ENCODE results near the gene NUP93. TPM values are rescaled to one million over a fixed set of nuclear protein-coding genes. Genes with fewer than 3 reads are reported as not detected.
A peak's percentile ranks its signal among the peaks of the same experiment; 100 is the strongest.

The NUP93 gene
- total RNA-seq, 1 experiment from 2014 or later, result 144 TPM

DNA sequence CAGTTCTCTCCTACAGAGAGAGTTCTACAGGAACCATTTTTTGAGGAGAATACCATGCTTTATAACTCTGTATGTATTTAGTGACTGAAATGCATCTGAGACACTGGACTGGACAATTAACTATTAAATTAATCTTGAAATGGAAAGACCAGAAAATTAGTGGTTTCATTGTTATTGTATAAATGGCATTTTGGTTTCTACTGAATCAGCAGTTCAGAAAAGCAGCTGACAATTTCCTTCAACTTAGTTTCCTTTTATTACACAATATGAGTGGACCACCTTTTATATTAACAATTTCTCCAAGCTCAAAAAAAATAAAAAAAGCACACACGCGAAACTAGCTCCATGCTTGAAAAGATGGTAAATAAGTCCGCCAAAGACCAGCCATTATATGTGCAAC, 69.0 kb downstream of the NUP93 start:
- Histone ChIP-seq H3K9ac (ENCODE audit: low read length) (no peak overlapping the region), H2AFZ (ENCODE audit: low read depth, low read length, poor library complexity, severe bottlenecking) (no peak overlapping the region), H3K4me1 (ENCODE audit: control insufficient read depth in 1 of 2, insufficient read depth in 2 of 2, low read length in 2 of 2) (no peaks in the 10 kb centered on the region), H3K27ac (ENCODE audit: low read depth, low read length) (no peak overlapping the region), H3K79me2 (ENCODE audit: insufficient read depth, low read length) (peaks cover 18% of the 10 kb centered on the region), H3K36me3 (ENCODE audit: control insufficient read depth in 1 of 2, insufficient read depth in 2 of 2, low read length in 2 of 2) (peaks cover 0 to 5% of the 10 kb centered on the region in 2 experiments; a peak in 1 of 4 replicates), H3K27me3 (ENCODE audit: insufficient read depth, low read length) (no peaks in the 10 kb centered on the region), H3K4me2 (ENCODE audit: low read length) (no peak overlapping the region), H3K9me2 (ENCODE audit: insufficient read depth) (no peaks in the 10 kb centered on the region), H3K4me3 (replicated peaks in 1 of 2; ENCODE audit: low read depth in 1 of 2, low read length in 2 of 2) (no peak overlapping the region), H4K20me1 (ENCODE audit: insufficient read depth) (no peaks in the 10 kb centered on the region), H3K9me3 (ENCODE audit: control insufficient read depth in 1 of 2, insufficient read depth in 1 of 2, low read depth in 1 of 2, low read length in 2 of 2) (no peaks in the 10 kb centered on the region)
- CTCF ChIA-PET, result no interaction called here
- RAD21 ChIA-PET (ENCODE audit: low non-redundant PET in 1 of 2, low total read pairs in 2 of 2, uncharacterized antibody in 2 of 2, unreplicated experiment in 2 of 2), result no interaction called here
- intact Hi-C loops (cut with micrococcal nuclease), result no loop called here
- DNase-seq (ENCODE audit: low read depth, low spot score), result no peak
- TF ChIP-seq, protein P1, sequence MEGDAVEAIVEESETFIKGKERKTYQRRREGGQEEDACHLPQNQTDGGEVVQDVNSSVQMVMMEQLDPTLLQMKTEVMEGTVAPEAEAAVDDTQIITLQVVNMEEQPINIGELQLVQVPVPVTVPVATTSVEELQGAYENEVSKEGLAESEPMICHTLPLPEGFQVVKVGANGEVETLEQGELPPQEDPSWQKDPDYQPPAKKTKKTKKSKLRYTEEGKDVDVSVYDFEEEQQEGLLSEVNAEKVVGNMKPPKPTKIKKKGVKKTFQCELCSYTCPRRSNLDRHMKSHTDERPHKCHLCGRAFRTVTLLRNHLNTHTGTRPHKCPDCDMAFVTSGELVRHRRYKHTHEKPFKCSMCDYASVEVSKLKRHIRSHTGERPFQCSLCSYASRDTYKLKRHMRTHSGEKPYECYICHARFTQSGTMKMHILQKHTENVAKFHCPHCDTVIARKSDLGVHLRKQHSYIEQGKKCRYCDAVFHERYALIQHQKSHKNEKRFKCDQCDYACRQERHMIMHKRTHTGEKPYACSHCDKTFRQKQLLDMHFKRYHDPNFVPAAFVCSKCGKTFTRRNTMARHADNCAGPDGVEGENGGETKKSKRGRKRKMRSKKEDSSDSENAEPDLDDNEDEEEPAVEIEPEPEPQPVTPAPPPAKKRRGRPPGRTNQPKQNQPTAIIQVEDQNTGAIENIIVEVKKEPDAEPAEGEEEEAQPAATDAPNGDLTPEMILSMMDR (IDR thresholded peaks at IDR 0.05 in 2 of 3, conservative IDR thresholded peaks at IDR 0.05 in 1 of 3; ENCODE audit: borderline replicate concordance in 1 of 3, insufficient read depth in 1 of 3, low read depth in 2 of 3, low read length in 2 of 3), result no peak
- TF ChIP-seq CBX3 (IDR thresholded peaks at IDR 0.05; ENCODE audit: low read depth), result no peak
- TF ChIP-seq SRF (IDR thresholded peaks at IDR 0.05; ENCODE audit: low read depth), result no peak
- TF ChIP-seq ZFX (IDR thresholded peaks at IDR 0.05), result no peak
- TF ChIP-seq, protein P2, sequence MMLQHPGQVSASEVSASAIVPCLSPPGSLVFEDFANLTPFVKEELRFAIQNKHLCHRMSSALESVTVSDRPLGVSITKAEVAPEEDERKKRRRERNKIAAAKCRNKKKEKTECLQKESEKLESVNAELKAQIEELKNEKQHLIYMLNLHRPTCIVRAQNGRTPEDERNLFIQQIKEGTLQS (IDR thresholded peaks at IDR 0.05), result no peak
- no peak for TF ChIP-seq TCF7L2 (IDR thresholded peaks at IDR 0.05; ENCODE audit: borderline replicate concordance, extremely low read depth, insufficient read depth, insufficient read length)
- TF ChIP-seq ZNF274 (IDR thresholded peaks at IDR 0.05; ENCODE audit: low read depth, low read length), result no peak
- no peak for TF ChIP-seq JUND (IDR thresholded peaks at IDR 0.05)
- no peak for TF ChIP-seq ELF1 (IDR thresholded peaks at IDR 0.05; ENCODE audit: borderline replicate concordance, low read depth)
- TF ChIP-seq, protein P3, sequence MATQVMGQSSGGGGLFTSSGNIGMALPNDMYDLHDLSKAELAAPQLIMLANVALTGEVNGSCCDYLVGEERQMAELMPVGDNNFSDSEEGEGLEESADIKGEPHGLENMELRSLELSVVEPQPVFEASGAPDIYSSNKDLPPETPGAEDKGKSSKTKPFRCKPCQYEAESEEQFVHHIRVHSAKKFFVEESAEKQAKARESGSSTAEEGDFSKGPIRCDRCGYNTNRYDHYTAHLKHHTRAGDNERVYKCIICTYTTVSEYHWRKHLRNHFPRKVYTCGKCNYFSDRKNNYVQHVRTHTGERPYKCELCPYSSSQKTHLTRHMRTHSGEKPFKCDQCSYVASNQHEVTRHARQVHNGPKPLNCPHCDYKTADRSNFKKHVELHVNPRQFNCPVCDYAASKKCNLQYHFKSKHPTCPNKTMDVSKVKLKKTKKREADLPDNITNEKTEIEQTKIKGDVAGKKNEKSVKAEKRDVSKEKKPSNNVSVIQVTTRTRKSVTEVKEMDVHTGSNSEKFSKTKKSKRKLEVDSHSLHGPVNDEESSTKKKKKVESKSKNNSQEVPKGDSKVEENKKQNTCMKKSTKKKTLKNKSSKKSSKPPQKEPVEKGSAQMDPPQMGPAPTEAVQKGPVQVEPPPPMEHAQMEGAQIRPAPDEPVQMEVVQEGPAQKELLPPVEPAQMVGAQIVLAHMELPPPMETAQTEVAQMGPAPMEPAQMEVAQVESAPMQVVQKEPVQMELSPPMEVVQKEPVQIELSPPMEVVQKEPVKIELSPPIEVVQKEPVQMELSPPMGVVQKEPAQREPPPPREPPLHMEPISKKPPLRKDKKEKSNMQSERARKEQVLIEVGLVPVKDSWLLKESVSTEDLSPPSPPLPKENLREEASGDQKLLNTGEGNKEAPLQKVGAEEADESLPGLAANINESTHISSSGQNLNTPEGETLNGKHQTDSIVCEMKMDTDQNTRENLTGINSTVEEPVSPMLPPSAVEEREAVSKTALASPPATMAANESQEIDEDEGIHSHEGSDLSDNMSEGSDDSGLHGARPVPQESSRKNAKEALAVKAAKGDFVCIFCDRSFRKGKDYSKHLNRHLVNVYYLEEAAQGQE (IDR thresholded peaks at IDR 0.05; ENCODE audit: low read depth), result no peak
- TF ChIP-seq YY1 (IDR thresholded peaks at IDR 0.05; ENCODE audit: extremely low read depth, insufficient replicate concordance, low read depth, low read length), result no peak
- TF ChIP-seq EZH2 (IDR thresholded peaks at IDR 0.05), result no peak
- no peak for TF ChIP-seq SIN3A (IDR thresholded peaks at IDR 0.05; ENCODE audit: low read depth)
- TF ChIP-seq, protein P4, sequence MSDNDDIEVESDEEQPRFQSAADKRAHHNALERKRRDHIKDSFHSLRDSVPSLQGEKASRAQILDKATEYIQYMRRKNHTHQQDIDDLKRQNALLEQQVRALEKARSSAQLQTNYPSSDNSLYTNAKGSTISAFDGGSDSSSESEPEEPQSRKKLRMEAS (IDR thresholded peaks at IDR 0.05), result no peak
- no peak for TF ChIP-seq POLR2AphosphoS5 (IDR thresholded peaks at IDR 0.05; ENCODE audit: low read depth, low read length)
- POLR2A ChIA-PET, result no interaction called here
- no peak for ATAC-seq
- BruUV-seq (replicated peaks), result TSS peak; percentile 29

Measured in HCT116 (cell line).